Measurements from ENCODE around the gene PTGFRN.
"Not testable (repeated sequence)": the region's sequence is repeated elsewhere in the genome, so short reads cannot be mapped to it uniquely, and the experiment has no call there.

The PTGFRN gene

GRCh38 chr1:116968724-116969123, 59.0 kb downstream of the PTGFRN start:
- no peaks in the 10 kb centered on the region for H3K9me3 ChIP-seq (ENCODE audit: severe bottlenecking)
- no peak for TF ChIP-seq CTCF (IDR thresholded peaks at IDR 0.05; ENCODE audit: low read depth, low read length)
- no peak overlapping the region for H3K4me3 ChIP-seq (ENCODE audit: low read depth, low read length)
- DNase-seq = no peak
- H3K36me3 ChIP-seq = peaks cover 8% of the 10 kb centered on the region
- H3K27ac ChIP-seq = no peak overlapping the region
- H3K27me3 ChIP-seq (ENCODE audit: insufficient read depth, low read depth, severe bottlenecking) = no peaks in the 10 kb centered on the region

DNA sequence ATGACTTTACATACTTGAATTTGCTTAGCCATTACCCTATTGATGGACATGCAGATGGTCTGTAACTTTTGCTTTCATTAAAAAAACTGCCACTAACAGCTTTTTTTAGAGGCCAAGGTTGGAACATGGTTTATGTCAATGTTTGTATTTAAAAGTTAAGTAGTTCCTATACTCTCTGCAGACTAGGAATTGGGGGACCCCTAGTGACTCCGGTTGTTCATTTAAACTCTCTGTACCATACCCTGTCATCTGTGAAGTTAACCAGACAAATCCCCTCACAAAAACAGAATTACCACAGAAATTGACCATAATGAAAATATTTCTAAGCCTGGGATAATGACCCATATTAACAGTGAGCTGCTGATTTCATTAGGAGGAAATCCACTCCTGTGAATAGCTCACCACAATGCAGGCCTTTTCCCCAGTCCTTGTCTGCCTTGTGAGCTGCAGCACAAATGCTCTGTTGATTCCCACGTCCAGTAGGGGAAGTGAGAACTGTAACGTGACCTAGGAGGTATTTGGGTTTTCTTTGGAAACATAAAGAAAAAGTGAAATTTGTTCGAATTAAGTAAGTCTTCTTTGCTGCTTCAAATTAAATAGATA, 61.6 kb downstream of the PTGFRN start:
- TF ChIP-seq CTCF (IDR thresholded peaks at IDR 0.05; ENCODE audit: low read depth, low read length) = no peak
- Histone ChIP-seq H3K9me3 (ENCODE audit: severe bottlenecking) (peaks cover 11% of the 10 kb centered on the region), H3K27me3 (ENCODE audit: insufficient read depth, low read depth, severe bottlenecking) (no peaks in the 10 kb centered on the region), H3K27ac (peak overlapping the region; percentile 58), H3K36me3 (peaks cover 5% of the 10 kb centered on the region; the same call in 1 of the 2 replicates), H3K4me3 (ENCODE audit: low read depth, low read length) (no peak overlapping the region)
- no peak for DNase-seq

DNA sequence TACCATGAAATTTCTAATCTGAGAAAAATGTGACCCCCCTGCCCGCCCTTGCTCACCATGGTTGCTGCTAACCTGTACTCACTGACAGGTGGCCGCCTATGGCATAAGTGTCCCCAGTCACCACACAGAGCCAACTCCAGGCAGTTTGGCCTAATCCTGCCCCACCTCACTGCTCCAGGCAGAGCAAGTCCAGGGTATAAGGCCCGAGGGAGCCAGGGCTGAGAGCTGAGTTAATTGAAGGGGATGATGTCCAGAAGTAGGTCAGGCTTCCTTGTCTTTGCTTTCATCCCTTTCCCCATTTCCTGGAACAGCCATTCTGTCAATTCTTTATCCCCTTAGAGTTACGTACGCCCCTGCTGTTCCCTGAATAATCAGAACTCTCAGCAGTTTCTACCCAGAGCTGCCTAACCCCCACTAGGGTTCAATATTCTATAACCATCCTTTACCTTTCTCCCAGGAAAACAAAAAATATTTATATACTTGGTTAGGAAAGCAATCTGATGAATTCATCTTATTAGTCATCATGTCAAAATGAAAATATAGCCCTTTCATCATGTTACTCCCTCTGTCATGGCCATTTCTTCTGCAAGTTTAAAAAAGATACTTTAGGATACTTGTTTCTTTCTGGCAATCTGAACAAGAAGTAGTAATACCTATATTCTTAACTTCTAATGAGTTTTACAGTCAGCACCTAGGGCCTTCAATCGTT, 62.4 kb downstream of the PTGFRN start:
- Histone ChIP-seq H3K9me3 (ENCODE audit: severe bottlenecking) (peaks cover 11% of the 10 kb centered on the region), H3K36me3 (peaks cover 2% of the 10 kb centered on the region; the same call in 1 of the 2 replicates), H3K27me3 (ENCODE audit: insufficient read depth, low read depth, severe bottlenecking) (no peaks in the 10 kb centered on the region), H3K27ac (peak overlapping the region; percentile 58), H3K4me3 (ENCODE audit: low read depth, low read length) (no peak overlapping the region)
- DNase-seq = peak; percentile 83
- TF ChIP-seq CTCF (IDR thresholded peaks at IDR 0.05; ENCODE audit: low read depth, low read length) = no peak

GRCh38 chr1:116972674-116973030, 62.9 kb downstream of the PTGFRN start:
- Histone ChIP-seq H3K36me3 (peaks cover 2% of the 10 kb centered on the region; the same call in 1 of the 2 replicates), H3K27ac (no peak overlapping the region), H3K9me3 (ENCODE audit: severe bottlenecking) (peaks cover 11% of the 10 kb centered on the region), H3K4me3 (ENCODE audit: low read depth, low read length) (no peak overlapping the region), H3K27me3 (ENCODE audit: insufficient read depth, low read depth, severe bottlenecking) (no peaks in the 10 kb centered on the region)
- no peak for DNase-seq
- no peak for TF ChIP-seq CTCF (IDR thresholded peaks at IDR 0.05; ENCODE audit: low read depth, low read length)

DNA sequence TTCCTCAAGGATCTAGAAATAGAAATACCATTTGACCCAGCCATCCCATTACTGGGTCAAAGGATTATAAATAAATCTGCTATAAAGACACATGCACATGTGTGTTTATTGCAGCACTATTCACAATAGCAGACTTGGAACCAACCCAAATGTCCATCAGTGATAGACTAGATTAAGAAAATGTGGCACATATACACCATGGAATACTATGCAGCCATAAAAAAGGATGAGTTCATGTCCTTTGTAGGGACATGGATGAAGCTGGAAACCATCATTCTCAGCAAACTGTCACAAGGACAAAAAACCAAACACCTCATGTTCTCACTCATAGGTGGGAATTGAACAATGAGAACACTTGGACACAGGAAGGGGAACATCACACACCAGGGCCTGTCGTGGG, 70.6 kb downstream of the PTGFRN start:
- not testable (repeated sequence) for H3K27me3 ChIP-seq (ENCODE audit: insufficient read depth, low read depth, severe bottlenecking); DNase-seq; H3K27ac ChIP-seq; H3K36me3 ChIP-seq; H3K9me3 ChIP-seq (ENCODE audit: severe bottlenecking); H3K4me3 ChIP-seq (ENCODE audit: low read depth, low read length)

DNA sequence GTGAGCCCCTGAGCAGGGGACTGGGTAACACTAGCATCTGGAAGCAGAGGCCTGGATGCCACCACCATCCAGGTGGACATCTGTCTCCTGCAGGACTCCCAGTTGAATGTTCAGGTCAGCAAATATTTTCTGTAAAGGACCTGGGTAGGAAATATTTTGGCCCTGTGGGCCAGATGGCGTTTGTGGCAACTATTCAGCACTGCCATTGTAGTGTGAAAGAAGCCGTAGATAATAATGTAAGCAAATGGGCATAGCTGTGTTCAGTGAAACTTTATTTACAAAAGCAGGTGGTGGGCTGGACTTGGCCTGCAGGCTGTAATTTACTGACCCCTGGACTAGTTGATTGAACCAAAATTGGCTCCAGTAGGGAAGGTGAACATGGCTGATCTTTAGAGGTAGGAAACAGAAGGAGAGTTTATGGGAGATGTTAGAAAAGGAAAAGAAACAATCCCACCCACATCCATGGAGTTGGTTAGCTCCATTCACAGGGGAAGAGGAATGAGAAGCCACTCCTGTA, 71.9 kb downstream of the PTGFRN start:
- TF ChIP-seq CTCF (IDR thresholded peaks at IDR 0.05; ENCODE audit: low read depth, low read length) = no peak
- no peak overlapping the region for H3K4me3 ChIP-seq (ENCODE audit: low read depth, low read length)
- no peak overlapping the region for H3K27ac ChIP-seq
- H3K9me3 ChIP-seq (ENCODE audit: severe bottlenecking) = peaks cover 3% of the 10 kb centered on the region
- no peaks in the 10 kb centered on the region for H3K27me3 ChIP-seq (ENCODE audit: insufficient read depth, low read depth, severe bottlenecking)
- H3K36me3 ChIP-seq = 0 out of 2 replicates have a peak, but pooled peaks cover 2% of the 10 kb centered on the region
- no peak for DNase-seq
